HEK293T (cell line): ENCODE results near the gene MYNN.

ENCODE experiments used
- BHLHE40 ChIP-seq: fragments of 450-650 bp; IDR thresholded peaks from 2 replicates; pipeline ENCODE4 v1.6.1; 2016; ENCODE audit warnings: mild to moderate bottlenecking, moderate library complexity, borderline replicate concordance
- ELF4 ChIP-seq: fragments of 450-650 bp; IDR thresholded peaks from 2 replicates; pipeline ENCODE4 v1.6.1; 2017; ENCODE audit warnings: antibody characterized with exemption
- FOXM1 ChIP-seq: fragments of 450-650 bp; IDR thresholded peaks from 2 replicates; pipeline ENCODE4 v1.6.1; 2017; ENCODE audit warnings: mild to moderate bottlenecking, borderline replicate concordance
- HDGF ChIP-seq: fragments of 450-650 bp; IDR thresholded peaks from 2 replicates; pipeline ENCODE4 v1.6.1; 2017; ENCODE audit warnings: antibody characterized with exemption, borderline replicate concordance
- L3MBTL2 ChIP-seq: fragments of 450-650 bp; conservative IDR thresholded peaks from 2 replicates; pipeline ENCODE4 v1.6.1; 2016; ENCODE audit warnings: mild to moderate bottlenecking
- PKNOX1 ChIP-seq: fragments of 450-650 bp; IDR thresholded peaks from 2 replicates; pipeline ENCODE4 v1.6.1; 2016
- SP1 ChIP-seq: fragments of 450-650 bp; IDR thresholded peaks from 2 replicates; pipeline ENCODE4 v1.6.1; 2017

GRCh38 chr3:169764312-169764881 is 8.8 kb upstream of the MYNN start:
- TF ChIP-seq L3MBTL2, result no peak
- TF ChIP-seq SP1, result no peak
- TF ChIP-seq HDGF, result no peak
- no peak for TF ChIP-seq PKNOX1
- no peak for TF ChIP-seq ELF4
- no peak for TF ChIP-seq BHLHE40
- TF ChIP-seq FOXM1, result no peak
